Calu3 (cell line): ENCODE results near the gene LYPD8. TPM values are rescaled to one million over a fixed set of nuclear protein-coding genes. Genes with fewer than 3 reads are reported as not detected.

Experiments
- BruUV-seq: library from RNA; stranded (reverse); fragments of 400-500 nt; replicated peaks from 2 replicates; lab custom pipeline; 2021; lab: Mats Ljungman, UMichigan
- CTCF ChIA-PET: fragments of 300-600 bp; sonication (Branson Sonifier 250); formaldehyde crosslinking; loops from one replicate; lab custom pipeline; 2022; ENCODE audit warnings: antibody characterized with exemption; lab: Charles Lee
- DNase-seq: peaks from one replicate; pipeline ENCODE4 v3.0.0; 2022
- H3K27ac Mint-ChIP-seq: one replicate; pipeline ENCODE4 v1.8.0; 2022; ENCODE audit warnings: mixed read lengths; ENCODE audit not compliant: unreplicated experiment
- H3K27me3 Mint-ChIP-seq: one replicate; pipeline ENCODE4 v1.8.0; 2022; ENCODE audit warnings: mixed read lengths; ENCODE audit not compliant: unreplicated experiment
- H3K36me3 Mint-ChIP-seq: one replicate; pipeline ENCODE4 v1.8.0; 2022; ENCODE audit warnings: mild to moderate bottlenecking, moderate library complexity, mixed read lengths; ENCODE audit not compliant: insufficient read depth, unreplicated experiment
- H3K4me1 Mint-ChIP-seq: one replicate; pipeline ENCODE4 v1.8.0; 2022; ENCODE audit warnings: mild to moderate bottlenecking, low read depth, mixed read lengths; ENCODE audit not compliant: unreplicated experiment
- H3K4me3 Mint-ChIP-seq: one replicate; pipeline ENCODE4 v1.8.0; 2022; ENCODE audit warnings: mild to moderate bottlenecking, low read depth, moderate library complexity, mixed read lengths; ENCODE audit not compliant: unreplicated experiment
- H3K9me3 Mint-ChIP-seq: one replicate; pipeline ENCODE4 v1.8.0; 2022; ENCODE audit warnings: low read depth, mixed read lengths; ENCODE audit not compliant: unreplicated experiment
- CTCF ChIP-seq: fragments of 200-600 bp; IDR thresholded peaks from one replicate; pipeline ENCODE4 v1.8.0; 2022; ENCODE audit warnings: antibody characterized with exemption; ENCODE audit not compliant: unreplicated experiment
- intact Hi-C: fragments of 100-400 bp; cut with micrococcal nuclease; formaldehyde crosslinking; loops from one replicate; pipeline ENCODE4 v1.10.0; 2022; ENCODE audit not compliant: unreplicated experiment
- total RNA-seq: library from RNA; stranded (reverse); gene quantifications from 2 replicates; pipeline ENCODE4 v1.2.3, GENCODE V29; 2022

Gene LYPD8
- total RNA-seq, 1 experiment from 2014 or later: not detected

GRCh38 chr1:248786156-248786555 is 30.6 kb upstream of the LYPD8 start:
- no TSS peak for BruUV-seq
- TF ChIP-seq CTCF: no peak
- CTCF ChIA-PET: interaction anchor here (0.7 to 1.1 kb wide), 2 partner anchors 28 to 72 kb away, joined by 3 to 4 read pairs; no protein-coding TSS in a partner anchor
- Mint-ChIP-seq H3K36me3 (no peaks in the 10 kb centered on the region), H3K4me3 (no peak overlapping the region), H3K27ac (no peak overlapping the region), H3K9me3 (peaks cover 15% of the 10 kb centered on the region), H3K4me1 (no peaks in the 10 kb centered on the region), H3K27me3 (no peaks in the 10 kb centered on the region)
- intact Hi-C loops: no loop called here
- no peak for DNase-seq

GRCh38 chr1:248783367-248783766 is 27.8 kb upstream of the LYPD8 start:
- intact Hi-C loops: no loop called here
- no peaks in the 10 kb centered on the region for H3K36me3 Mint-ChIP-seq
- H3K4me1 Mint-ChIP-seq: no peaks in the 10 kb centered on the region
- CTCF ChIA-PET: no interaction called here
- no peak overlapping the region for H3K27ac Mint-ChIP-seq
- peaks cover 15% of the 10 kb centered on the region for H3K9me3 Mint-ChIP-seq
- BruUV-seq: no TSS peak
- no peak for TF ChIP-seq CTCF
- no peak for DNase-seq
- H3K27me3 Mint-ChIP-seq: no peaks in the 10 kb centered on the region
- no peak overlapping the region for H3K4me3 Mint-ChIP-seq

- TF ChIP-seq CTCF: no peak
- CTCF ChIA-PET: no interaction called here
- H3K4me1 Mint-ChIP-seq: no peaks in the 10 kb centered on the region
- intact Hi-C loops: no loop called here
- no TSS peak for BruUV-seq
- no peak for DNase-seq
- H3K36me3 Mint-ChIP-seq: no peaks in the 10 kb centered on the region
- H3K27me3 Mint-ChIP-seq: no peaks in the 10 kb centered on the region
- H3K27ac Mint-ChIP-seq: no peak overlapping the region
- H3K9me3 Mint-ChIP-seq: peaks cover 22% of the 10 kb centered on the region
- no peak overlapping the region for H3K4me3 Mint-ChIP-seq
Measured at GRCh38 chr1:248782416-248783141, 27.0 kb upstream of the LYPD8 start.

GRCh38 chr1:248779350-248779749 is 23.8 kb upstream of the LYPD8 start:
- Mint-ChIP-seq H3K4me3 (no peak overlapping the region), H3K4me1 (no peaks in the 10 kb centered on the region), H3K9me3 (peaks cover 27% of the 10 kb centered on the region), H3K36me3 (no peaks in the 10 kb centered on the region), H3K27ac (no peak overlapping the region), H3K27me3 (no peaks in the 10 kb centered on the region)
- CTCF ChIA-PET: no interaction called here
- intact Hi-C loops: no loop called here
- BruUV-seq: no TSS peak
- no peak for TF ChIP-seq CTCF
- no peak for DNase-seq
